Erythroblast (primary cell): ENCODE data around the gene EHMT1.
"Not testable (repeated sequence)": the region's sequence is repeated elsewhere in the genome, so short reads cannot be mapped to it uniquely, and the experiment has no call there.

Source experiments
- DNase-seq, 2 experiments: peaks; one replicate each; lab custom pipeline; 2025; lab: John Stamatoyannopoulos, UW
- GATA1 ChIP-seq: IDR thresholded peaks from 2 replicates; pipeline ENCODE4 v1.6.1; 2011; ENCODE audit warnings: low read depth, mild to moderate bottlenecking, control low read depth, low read length, moderate library complexity
- POLR2A ChIP-seq: IDR thresholded peaks from 2 replicates; pipeline ENCODE4 v1.6.1; 2011; ENCODE audit warnings: mild to moderate bottlenecking, low read length

Gene EHMT1

DNA sequence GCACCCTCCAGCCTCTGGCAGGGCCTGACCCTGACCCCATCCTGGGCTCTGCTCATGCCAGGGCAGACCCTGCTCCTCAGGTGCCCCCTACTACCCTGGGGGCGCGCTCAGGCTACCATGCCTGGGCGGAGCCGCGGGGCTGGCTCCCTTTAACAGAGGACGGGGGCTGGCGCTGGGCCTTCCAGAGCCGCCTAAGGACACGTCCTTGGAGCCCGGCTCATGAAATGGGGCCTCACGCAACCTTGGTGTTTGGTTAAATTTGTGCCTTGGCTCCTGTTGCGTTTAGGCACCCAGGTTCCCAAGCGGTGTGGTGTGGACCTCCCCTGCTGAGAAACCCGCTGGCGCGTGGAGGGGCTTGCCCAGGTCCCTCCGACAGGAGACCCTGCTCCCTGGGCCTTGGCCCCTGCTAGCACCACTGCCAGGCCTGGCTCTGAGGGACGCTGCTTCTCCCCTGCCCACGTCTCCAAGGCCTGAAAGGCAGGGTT is 3.4 kb upstream of the EHMT1 start:
- TF ChIP-seq POLR2A, result no peak
- TF ChIP-seq GATA1, result no peak
- DNase-seq, result no peak

- DNase-seq, result peak; percentile 65 to 74
- no peak for TF ChIP-seq POLR2A
- no peak for TF ChIP-seq GATA1
Observed at GRCh38 chr9:137619240-137620047, 639 bp downstream of the EHMT1 start.

DNA sequence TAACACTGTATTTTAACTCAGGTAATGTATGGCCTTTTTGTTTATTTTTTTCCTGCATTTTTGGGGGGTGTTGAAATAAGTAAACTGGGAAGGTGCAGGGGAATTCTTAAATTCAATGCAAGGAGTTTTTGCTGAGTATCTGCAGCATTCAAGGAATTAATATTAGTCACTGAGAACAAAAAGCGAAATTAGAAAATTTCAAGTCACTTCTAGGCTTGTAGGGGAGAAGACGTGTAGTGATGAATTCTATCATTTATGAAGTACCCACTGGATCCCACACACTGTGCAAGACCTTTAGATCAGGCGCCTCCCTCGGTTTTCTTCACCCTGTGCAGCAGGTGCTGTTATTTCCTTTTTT is 1.2 kb downstream of the EHMT1 start:
- TF ChIP-seq POLR2A (no peak), GATA1 (no peak)
- no peak for DNase-seq

GRCh38 chr9:137620581-137620980 is 1.8 kb downstream of the EHMT1 start:
- DNase-seq, result no peak
- TF ChIP-seq GATA1, result no peak
- TF ChIP-seq POLR2A, result no peak

DNA sequence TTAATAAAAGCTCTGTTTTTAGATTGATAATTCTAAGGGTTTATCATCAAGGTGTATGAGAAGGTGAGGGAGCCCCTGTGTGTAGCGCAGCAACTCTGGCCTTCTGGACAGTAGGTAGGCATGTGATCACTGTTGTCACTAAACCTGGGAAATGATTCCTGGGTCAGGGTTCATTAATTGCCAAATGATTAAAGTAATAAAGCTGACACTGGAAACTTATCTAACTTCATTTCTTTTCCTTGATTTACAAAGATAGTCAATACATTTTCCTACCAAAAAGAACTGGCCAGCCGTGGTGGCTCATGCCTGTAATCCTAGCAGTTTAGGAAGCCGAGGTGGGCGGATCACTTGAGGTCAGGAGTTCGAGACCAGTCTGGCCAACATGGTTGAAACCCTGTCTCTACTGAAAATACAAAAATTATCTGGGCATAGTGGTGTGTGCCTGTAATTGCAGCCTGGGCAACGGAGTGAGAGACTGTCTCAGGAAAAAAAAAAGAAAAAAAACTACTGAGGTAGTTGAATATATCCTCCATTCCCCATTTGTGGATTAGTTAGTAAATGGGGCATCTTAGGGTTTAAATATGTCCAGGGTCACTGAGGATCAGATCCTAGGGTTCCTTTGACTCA is 2.4 kb downstream of the EHMT1 start:
- TF ChIP-seq POLR2A (no peak), GATA1 (no peak)
- DNase-seq, result peak; percentile 31 to 44

DNA sequence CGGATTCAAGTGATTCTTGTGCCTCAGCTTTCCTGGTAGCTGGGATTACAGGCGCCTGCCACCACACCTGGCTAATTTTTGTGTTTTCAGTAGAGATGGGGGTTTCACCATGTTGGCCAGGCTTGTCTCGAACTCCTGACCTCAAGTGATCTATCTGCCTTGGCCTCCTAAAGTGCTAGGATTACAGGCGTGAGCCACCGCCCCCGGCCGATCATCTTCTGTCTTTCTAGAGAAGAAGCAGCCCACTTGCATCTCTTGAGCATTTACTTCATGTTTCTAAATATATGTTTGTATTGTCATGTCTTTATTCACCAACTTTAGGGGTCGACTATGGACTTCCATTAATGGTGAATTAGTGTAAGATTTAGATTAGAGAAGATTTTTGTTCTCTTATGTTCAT is 3.4 kb downstream of the EHMT1 start:
- DNase-seq, result not testable (repeated sequence)

DNA sequence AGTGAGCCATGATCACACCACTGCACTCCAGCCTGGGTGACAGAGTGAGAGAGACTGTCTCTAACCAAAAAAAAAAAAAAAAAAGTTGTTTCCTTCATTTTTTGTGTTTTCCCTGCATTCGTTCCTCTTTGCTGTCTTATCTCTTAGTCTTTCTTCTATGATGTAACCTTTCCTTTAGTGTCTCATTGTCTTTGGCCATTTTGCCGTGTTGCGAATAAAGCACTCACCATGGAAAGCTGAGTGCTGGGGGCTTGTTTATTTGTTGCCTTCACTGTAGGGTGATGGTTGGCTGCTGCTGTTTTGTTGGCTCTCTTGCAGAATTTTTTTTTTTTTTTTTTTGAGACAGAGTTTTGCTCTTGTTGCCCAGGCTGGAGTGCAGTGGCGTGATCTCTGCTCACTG is 7.7 kb downstream of the EHMT1 start:
- no peak for DNase-seq
- no peak for TF ChIP-seq POLR2A
- TF ChIP-seq GATA1, result no peak

GRCh38 chr9:137627406-137627805 is 8.6 kb downstream of the EHMT1 start:
- DNase-seq, result not testable (repeated sequence)

GRCh38 chr9:137630126-137630525 is 11.3 kb downstream of the EHMT1 start:
- no peak for DNase-seq

DNA sequence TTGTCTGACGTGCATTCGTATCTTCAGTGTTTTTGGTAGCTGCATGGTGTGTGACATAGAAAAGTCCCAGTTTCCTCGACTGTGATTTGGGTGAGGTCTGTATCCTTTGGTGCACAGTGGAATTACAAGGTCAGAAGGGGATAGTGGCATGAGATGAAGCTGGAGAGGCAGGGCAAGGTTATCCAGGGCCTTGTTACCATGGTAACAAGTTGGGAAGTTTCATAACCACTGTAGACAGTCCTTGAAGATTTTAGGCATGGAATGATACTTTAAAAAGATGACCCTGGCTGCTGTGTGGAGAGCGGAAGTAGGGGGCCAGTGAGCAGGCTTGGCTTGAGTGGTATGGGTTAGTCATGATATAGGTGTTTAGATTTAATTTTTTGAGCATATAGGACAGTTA is 11.9 kb downstream of the EHMT1 start:
- TF ChIP-seq GATA1 (no peak), POLR2A (no peak)
- no peak for DNase-seq

More at GRCh38 chr9:137630126-137630525, 11.3 kb downstream of the EHMT1 start:
- TF ChIP-seq GATA1, result no peak
- TF ChIP-seq POLR2A, result no peak

GRCh38 chr9:137631345-137632229 is 12.8 kb downstream of the EHMT1 start:
- no peak for TF ChIP-seq GATA1
- TF ChIP-seq POLR2A, result no peak
- DNase-seq, result no peak

DNA sequence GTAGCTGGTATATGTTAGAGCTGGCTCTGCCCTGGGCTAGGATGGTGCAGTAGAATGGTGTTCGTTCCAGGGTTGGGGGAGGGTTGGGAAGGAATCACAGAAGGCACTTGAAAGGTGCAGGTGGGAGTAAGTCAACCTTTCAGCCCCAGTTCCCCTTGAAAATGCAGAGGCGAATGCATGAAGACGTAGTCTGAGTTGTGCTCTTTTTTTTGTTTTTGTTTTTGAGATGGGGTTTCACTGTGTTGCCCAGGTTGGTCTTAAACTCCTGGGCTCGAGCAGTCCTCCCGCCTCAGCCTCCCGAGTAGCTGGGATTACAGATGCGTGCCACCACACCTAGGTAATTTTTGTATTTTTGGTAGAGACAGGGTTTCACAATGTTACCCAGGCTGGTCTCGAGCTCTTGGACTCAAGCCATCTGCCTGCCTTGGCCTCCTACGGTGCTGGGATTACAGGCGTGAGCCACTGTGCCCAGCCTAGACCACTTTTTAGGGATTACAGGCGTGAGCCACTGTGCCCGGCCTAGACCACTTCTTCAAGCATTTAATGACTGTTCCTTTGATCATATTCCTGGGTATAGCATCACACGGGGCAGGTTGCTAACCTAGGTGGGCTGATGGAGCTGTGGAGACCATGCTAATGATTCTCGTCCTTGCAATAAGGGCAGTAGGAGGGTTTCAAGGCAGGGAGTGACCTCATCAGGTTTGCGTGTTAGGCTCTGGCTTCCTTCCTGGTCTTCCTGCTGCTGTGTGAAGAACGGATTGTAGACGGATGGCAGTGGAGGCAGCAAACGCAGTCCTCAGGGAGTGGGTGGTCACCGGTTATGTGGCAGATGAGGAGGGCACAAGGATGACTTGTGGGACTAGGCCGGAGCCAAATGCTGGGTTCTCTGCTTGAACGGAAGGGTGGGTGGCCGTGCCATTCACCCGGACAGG is 13.7 kb downstream of the EHMT1 start:
- DNase-seq, result no peak
- TF ChIP-seq GATA1 (no peak), POLR2A (no peak)

- TF ChIP-seq POLR2A (no peak), GATA1 (no peak)
Observed at GRCh38 chr9:137634016-137634415, 15.2 kb downstream of the EHMT1 start.

More at GRCh38 chr9:137634016-137634415, 15.2 kb downstream of the EHMT1 start:
- no peak for DNase-seq
